GM23338 (cell line): ENCODE results near the gene KCNMA1. TPM values are rescaled to one million over a fixed set of nuclear protein-coding genes. Genes with fewer than 3 reads are reported as not detected.

Source experiments
- ATAC-seq: fragments of 200-7000 bp; cut with Tn5 transposase; 3 replicates; pipeline ENCODE4 v1.9.1; 2020
- DNase-seq: peaks from one replicate; pipeline ENCODE4 v3.0.0-alpha.2; 2015; ENCODE audit warnings: low spot score
- H2AFZ ChIP-seq: fragments of 200-600 bp; sonication (generic); 2 replicates; pipeline ENCODE4 v1.8.0; 2016; ENCODE audit warnings: antibody characterized with exemption, mild to moderate bottlenecking, moderate library complexity
- H3F3A ChIP-seq: fragments of 200-600 bp; sonication (generic); replicated peaks from 2 replicates; pipeline ENCODE4 v1.8.0; 2017; ENCODE audit warnings: antibody characterized with exemption, mixed run types, low read depth
- H3K27ac ChIP-seq: fragments of 200-600 bp; sonication (generic); 2 replicates; pipeline ENCODE4 v1.6.1; 2016; ENCODE audit warnings: low read depth
- H3K27me3 ChIP-seq: fragments of 200-600 bp; sonication (generic); 2 replicates; pipeline ENCODE4 v1.8.0; 2016; ENCODE audit warnings: mild to moderate bottlenecking, mixed run types, moderate library complexity; ENCODE audit not compliant: insufficient read depth
- H3K36me3 ChIP-seq: fragments of 200-600 bp; sonication (generic); 2 replicates; pipeline ENCODE4 v1.8.0; 2016; ENCODE audit warnings: mild to moderate bottlenecking; ENCODE audit not compliant: insufficient read depth
- H3K4me1 ChIP-seq: fragments of 200-600 bp; sonication (generic); 2 replicates; pipeline ENCODE4 v1.8.0; 2016; ENCODE audit warnings: mild to moderate bottlenecking, moderate library complexity; ENCODE audit not compliant: insufficient read depth
- H3K4me2 ChIP-seq: fragments of 200-600 bp; sonication (generic); 2 replicates; pipeline ENCODE4 v1.7.1; 2017; ENCODE audit warnings: mixed run types
- H3K4me3 ChIP-seq: fragments of 200-600 bp; sonication (generic); 2 replicates; pipeline ENCODE4 v1.6.1; 2016; ENCODE audit warnings: mixed run types
- H3K79me2 ChIP-seq: fragments of 200-600 bp; sonication (generic); replicated peaks from 2 replicates; pipeline ENCODE4 v1.8.0; 2017; ENCODE audit warnings: mild to moderate bottlenecking; ENCODE audit not compliant: insufficient read depth
- H3K9me2 ChIP-seq: fragments of 200-600 bp; sonication (generic); 2 replicates; pipeline ENCODE4 v1.8.0; 2017; ENCODE audit not compliant: insufficient read depth
- H4K20me1 ChIP-seq: fragments of 200-600 bp; sonication (generic); replicated peaks from 2 replicates; pipeline ENCODE4 v1.8.0; 2017; ENCODE audit warnings: mild to moderate bottlenecking; ENCODE audit not compliant: insufficient read depth
- H3K27ac Mint-ChIP-seq: 2 replicates; pipeline ENCODE4 v1.8.0; 2020; ENCODE audit warnings: inconsistent platforms, mild to moderate bottlenecking, moderate library complexity, mixed read lengths
- H3K27me3 Mint-ChIP-seq: 3 replicates; pipeline ENCODE4 v1.8.0; 2022; ENCODE audit warnings: low read depth, mild to moderate bottlenecking, moderate library complexity, mixed read lengths, inconsistent platforms; ENCODE audit not compliant: insufficient read depth, poor library complexity
- H3K36me3 Mint-ChIP-seq: 3 replicates; pipeline ENCODE4 v1.8.0; 2021; ENCODE audit warnings: low read depth, mild to moderate bottlenecking, inconsistent platforms, moderate library complexity, mixed read lengths
- H3K4me1 Mint-ChIP-seq: 3 replicates; pipeline ENCODE4 v1.8.0; 2020; ENCODE audit warnings: mild to moderate bottlenecking, inconsistent platforms, mixed read lengths
- H3K4me3 Mint-ChIP-seq: 3 replicates; pipeline ENCODE4 v1.8.0; 2021; ENCODE audit warnings: moderate library complexity, mild to moderate bottlenecking, inconsistent platforms, mixed read lengths
- H3K9me3 Mint-ChIP-seq: 3 replicates; pipeline ENCODE4 v1.8.0; 2020; ENCODE audit warnings: moderate library complexity, mild to moderate bottlenecking, inconsistent platforms, mixed read lengths
- CREB1 ChIP-seq: fragments of 250-450 bp; sonication (Bioruptor Pico); IDR thresholded peaks from 2 replicates; pipeline ENCODE4 v1.5.0; 2020; ENCODE audit warnings: low read depth, mild to moderate bottlenecking, moderate library complexity
- CTCF ChIP-seq, 2 experiments: fragments of 200-600 bp in 1 of 2; sonication (generic) in 1 of 2; conservative IDR thresholded peaks; 2 replicates each; pipeline versions ENCODE4 v1.5.1 to v1.6.1; 2016 to 2017; ENCODE audit warnings: antibody characterized with exemption in 2 of 2, low read depth in 2 of 2, mild to moderate bottlenecking in 2 of 2, moderate library complexity in 1 of 2
- ETS1 ChIP-seq: IDR thresholded peaks from 2 replicates; pipeline ENCODE4 v1.6.1; 2016; ENCODE audit warnings: antibody characterized with exemption
- EZH2 ChIP-seq: fragments of 200-600 bp; sonication (generic); IDR thresholded peaks from one replicate; pipeline ENCODE4 v1.8.0; 2017; ENCODE audit warnings: antibody characterized with exemption, mild to moderate bottlenecking, low read depth; ENCODE audit not compliant: unreplicated experiment
- EZH2phosphoT487 ChIP-seq: fragments of 200-600 bp; sonication (generic); IDR thresholded peaks from one replicate; pipeline ENCODE4 v1.8.1; 2018; ENCODE audit warnings: antibody characterized with exemption; ENCODE audit not compliant: unreplicated experiment
- JUNB ChIP-seq: IDR thresholded peaks from one replicate; pipeline ENCODE4 v1.6.1; 2016; ENCODE audit warnings: antibody characterized with exemption; ENCODE audit not compliant: unreplicated experiment
- NANOG ChIP-seq: IDR thresholded peaks from 2 replicates; pipeline ENCODE4 v1.6.1; 2016; ENCODE audit warnings: antibody characterized with exemption, borderline replicate concordance
- POLR2AphosphoS5 ChIP-seq: IDR thresholded peaks from 2 replicates; pipeline ENCODE4 v1.6.1; 2016; ENCODE audit warnings: antibody characterized with exemption, low read depth
- REST ChIP-seq: IDR thresholded peaks from one replicate; pipeline ENCODE4 v1.6.1; 2018; ENCODE audit warnings: antibody characterized with exemption; ENCODE audit not compliant: unreplicated experiment
- STAT1 ChIP-seq: IDR thresholded peaks from one replicate; pipeline ENCODE4 v1.6.1; 2016; ENCODE audit warnings: antibody characterized with exemption; ENCODE audit not compliant: unreplicated experiment
- ZNF114 ChIP-seq: fragments of 250-450 bp; sonication (Bioruptor Pico); IDR thresholded peaks from 2 replicates; pipeline ENCODE4 v1.5.0; 2020; ENCODE audit warnings: mild to moderate bottlenecking, moderate library complexity
- ZNF331 ChIP-seq: fragments of 250-450 bp; sonication (Bioruptor Pico); IDR thresholded peaks from 2 replicates; pipeline ENCODE4 v1.5.0; 2020; ENCODE audit warnings: low read depth, mild to moderate bottlenecking, moderate library complexity
- ZNF462 ChIP-seq: fragments of 250-450 bp; sonication (Bioruptor Pico); IDR thresholded peaks from 2 replicates; pipeline ENCODE4 v1.5.0; 2020; ENCODE audit warnings: mild to moderate bottlenecking, moderate library complexity
- polyA plus RNA-seq: library from polyadenylated mRNA; unstranded; fragments of >200 nt; fragmentation: Nextera tagmentation; extraction: Ambion mirVana; gene quantifications from 2 replicates; pipeline ENCODE4 v1.2.1, GENCODE V29; 2016
- total RNA-seq: library from RNA; depleted of rRNA; stranded (reverse); fragments of >200 nt; shearing (Covaris generic); gene quantifications from 2 replicates; pipeline ENCODE4 v1.2.3, GENCODE V29; 2014

The KCNMA1 gene
- total and polyA plus RNA-seq, 2 experiments from 2014 or later: 8.2 to 9.0 TPM

- H3K27ac Mint-ChIP-seq: no peak overlapping the region
- no peaks in the 10 kb centered on the region; the same call in 2 of the 3 replicates for H3K36me3 Mint-ChIP-seq
Observed at GRCh38 chr10:77125231-77125630, 512.4 kb downstream of the KCNMA1 start.

More at GRCh38 chr10:77125231-77125630, 512.4 kb downstream of the KCNMA1 start:
- no peak overlapping the region for H2AFZ ChIP-seq
- H3K27me3 ChIP-seq: no peaks in the 10 kb centered on the region
- no peaks in the 10 kb centered on the region for H3F3A ChIP-seq
- H3K36me3 ChIP-seq: no peaks in the 10 kb centered on the region
- TF ChIP-seq ZNF462 (CRISPR knock-in tag): no peak
- TF ChIP-seq POLR2AphosphoS5: no peak
- TF ChIP-seq ZNF331 (CRISPR knock-in tag): no peak
- no peak for TF ChIP-seq CREB1 (CRISPR knock-in tag)
- TF ChIP-seq STAT1: no peak
- no peak for TF ChIP-seq CTCF (conservative IDR thresholded peaks at IDR 0.05; ENCODE audit: low read depth in 2 of 2)
- no peak for TF ChIP-seq JUNB
- no peak for TF ChIP-seq EZH2phosphoT487
- no peak for TF ChIP-seq ZNF114 (CRISPR knock-in tag)
- no peak for TF ChIP-seq NANOG
- TF ChIP-seq EZH2: no peak
- TF ChIP-seq ETS1: no peak
- no peak for TF ChIP-seq REST
- H3K9me3 Mint-ChIP-seq: no peaks in the 10 kb centered on the region
- H3K79me2 ChIP-seq: no peaks in the 10 kb centered on the region
- no peaks in the 10 kb centered on the region for H3K4me1 ChIP-seq
- DNase-seq: no peak
- no peaks in the 10 kb centered on the region for H4K20me1 ChIP-seq
- no peak for ATAC-seq
- peaks cover 2% of the 10 kb centered on the region; the same call in 1 of the 3 replicates for H3K4me1 Mint-ChIP-seq
- no peak overlapping the region for H3K4me3 Mint-ChIP-seq
- H3K27ac ChIP-seq: no peak overlapping the region
- peaks cover 2% of the 10 kb centered on the region for H3K27me3 Mint-ChIP-seq
- H3K4me2 ChIP-seq: no peak overlapping the region
- no peak overlapping the region for H3K4me3 ChIP-seq
- no peaks in the 10 kb centered on the region for H3K9me2 ChIP-seq
